OCI-LY7 (cell line): ENCODE data around the gene SAP30L. TPM values are rescaled to one million over a fixed set of nuclear protein-coding genes. Genes with fewer than 3 reads are reported as not detected.

Source experiments
- BruUV-seq: library from RNA; stranded (reverse); fragments of 400-500 nt; replicated peaks from 2 replicates; lab custom pipeline; 2021; lab: Mats Ljungman, UMichigan
- CTCF ChIA-PET: fragments of 300-600 bp; sonication (Branson Sonifier 250); formaldehyde crosslinking; loops from one replicate; lab custom pipeline; 2022; ENCODE audit warnings: antibody characterized with exemption; ENCODE audit not compliant: unreplicated experiment; lab: Charles Lee
- POLR2A ChIA-PET: fragments of 300-600 bp; sonication (Branson Sonifier 250); formaldehyde crosslinking; loops from one replicate; lab custom pipeline; 2022; ENCODE audit warnings: antibody characterized with exemption; lab: Charles Lee
- DNase-seq: peaks from one replicate; pipeline ENCODE4 v3.0.0-alpha.2; 2015; ENCODE audit warnings: low spot score
- H2AFZ ChIP-seq: fragments of 200-600 bp; sonication (generic), shearing (Covaris generic); 2 replicates; pipeline ENCODE4 v1.6.1; 2014; ENCODE audit warnings: mild to moderate bottlenecking, antibody characterized with exemption, low read length, moderate library complexity
- H3K27ac ChIP-seq: fragments of 200-600 bp; sonication (generic); 2 replicates; pipeline ENCODE4 v1.5.1; 2014; ENCODE audit warnings: mixed run types, low read depth, mild to moderate bottlenecking, moderate library complexity, low read length, inconsistent platforms; ENCODE audit not compliant: poor library complexity, severe bottlenecking
- H3K36me3 ChIP-seq: fragments of 200-600 bp; sonication (generic); 2 replicates; pipeline ENCODE4 v1.6.1; 2014; ENCODE audit warnings: mild to moderate bottlenecking, antibody characterized with exemption, low read length, moderate library complexity, mixed read lengths; ENCODE audit not compliant: insufficient read depth
- H3K4me1 ChIP-seq: fragments of 200-600 bp; sonication (generic); 2 replicates; pipeline ENCODE4 v1.5.1; 2014; ENCODE audit warnings: mild to moderate bottlenecking, low read length; ENCODE audit not compliant: insufficient read depth, poor library complexity, severe bottlenecking
- H3K4me2 ChIP-seq: fragments of 200-600 bp; sonication (generic); 2 replicates; pipeline ENCODE4 v1.6.1; 2014; ENCODE audit warnings: mild to moderate bottlenecking, low read length
- H3K4me3 ChIP-seq: fragments of 200-600 bp; sonication (generic); 2 replicates; pipeline ENCODE4 v1.5.1; 2014; ENCODE audit warnings: mild to moderate bottlenecking, low read depth, low read length; ENCODE audit not compliant: poor library complexity, severe bottlenecking
- H3K79me2 ChIP-seq: fragments of 200-600 bp; sonication (generic); 2 replicates; pipeline ENCODE4 v1.6.1; 2016; ENCODE audit warnings: low read depth, mild to moderate bottlenecking, low read length, moderate library complexity, mixed read lengths; ENCODE audit not compliant: insufficient read depth
- H3K9me2 ChIP-seq: fragments of 200-600 bp; sonication (generic); 2 replicates; pipeline ENCODE4 v1.6.1; 2016; ENCODE audit warnings: mild to moderate bottlenecking, low read length, mixed read lengths; ENCODE audit not compliant: insufficient read depth
- H3K9me3 ChIP-seq: fragments of 200-600 bp; sonication (generic); 2 replicates; pipeline ENCODE4 v1.6.1; 2014; ENCODE audit warnings: mild to moderate bottlenecking, mixed run types, low read length, mixed read lengths
- H4K20me1 ChIP-seq: fragments of 200-600 bp; sonication (generic); 2 replicates; pipeline ENCODE4 v1.6.1; 2014; ENCODE audit warnings: mild to moderate bottlenecking, antibody characterized with exemption, low read length, moderate library complexity, mixed read lengths; ENCODE audit not compliant: insufficient read depth
- CTCF ChIP-seq: fragments of 200-600 bp; sonication (generic); conservative IDR thresholded peaks from 2 replicates; pipeline ENCODE4 v1.5.1; 2014; ENCODE audit warnings: mild to moderate bottlenecking, antibody characterized with exemption, low read length, moderate library complexity, mixed read lengths
- EZH2phosphoT487 ChIP-seq: fragments of 200-600 bp; sonication (generic); IDR thresholded peaks from 2 replicates; pipeline ENCODE4 v1.6.1; 2018; ENCODE audit warnings: low read depth, borderline replicate concordance, mild to moderate bottlenecking, mixed run types, antibody characterized with exemption, low read length, moderate library complexity, mixed read lengths
- intact Hi-C: fragments of 100-400 bp; cut with micrococcal nuclease; formaldehyde crosslinking; loops from one replicate; pipeline ENCODE4 v1.10.0; 2022; ENCODE audit not compliant: unreplicated experiment
- total RNA-seq, 2 experiments: library from RNA; depleted of rRNA in 1 of 2; stranded (reverse); fragments of >200 nt in 1 of 2; shearing (Covaris generic) in 1 of 2; gene quantifications; 2 replicates each; pipeline ENCODE4 v1.2.3, GENCODE V29; 2014 to 2022

Gene SAP30L
- total RNA-seq, 2 experiments from 2014 or later, result 37.5 to 38.7 TPM

DNA sequence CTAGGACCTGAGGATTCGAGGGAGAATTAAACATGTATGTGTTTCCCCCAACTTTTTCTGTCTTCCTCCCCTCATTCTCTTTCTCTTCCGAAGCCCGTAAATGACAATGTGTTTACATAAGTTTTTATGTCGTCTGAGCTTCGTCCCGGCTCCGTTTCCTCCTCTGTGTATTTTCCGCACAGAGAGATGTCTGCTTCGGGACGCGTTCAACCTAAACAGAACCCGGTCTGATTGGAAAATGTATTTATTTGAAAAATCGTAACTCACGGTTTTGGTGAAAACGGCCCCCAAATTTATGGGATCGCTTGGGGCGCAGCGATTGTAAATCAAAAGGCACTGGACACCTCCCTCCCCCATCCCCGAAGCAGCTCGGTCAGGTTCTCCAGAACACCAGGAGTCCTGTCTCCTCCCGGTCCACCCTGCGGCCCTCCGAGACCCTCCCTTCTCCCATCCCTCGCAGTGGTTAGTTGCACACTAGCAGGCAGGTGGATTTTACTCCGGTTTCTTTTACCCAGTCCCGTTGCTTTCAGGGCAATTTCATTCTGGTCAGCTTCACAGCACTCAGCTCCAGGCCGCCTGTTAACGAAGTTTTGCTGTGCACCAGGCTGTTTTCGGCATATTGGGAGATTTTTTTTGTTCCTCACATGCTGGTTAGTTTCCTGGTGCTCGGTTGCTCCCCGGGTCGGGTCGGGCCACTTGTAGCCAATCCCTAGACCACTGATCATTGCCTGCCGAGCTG is 38.0 kb downstream of the SAP30L start:
- ChIA-PET CTCF (no interaction called here), POLR2A (interaction anchor here (0.6 to 0.8 kb wide), 3 partner anchors 21 to 59 kb away, joined by 3 to 4 read pairs (median 3); no protein-coding TSS in a partner anchor)

DNA sequence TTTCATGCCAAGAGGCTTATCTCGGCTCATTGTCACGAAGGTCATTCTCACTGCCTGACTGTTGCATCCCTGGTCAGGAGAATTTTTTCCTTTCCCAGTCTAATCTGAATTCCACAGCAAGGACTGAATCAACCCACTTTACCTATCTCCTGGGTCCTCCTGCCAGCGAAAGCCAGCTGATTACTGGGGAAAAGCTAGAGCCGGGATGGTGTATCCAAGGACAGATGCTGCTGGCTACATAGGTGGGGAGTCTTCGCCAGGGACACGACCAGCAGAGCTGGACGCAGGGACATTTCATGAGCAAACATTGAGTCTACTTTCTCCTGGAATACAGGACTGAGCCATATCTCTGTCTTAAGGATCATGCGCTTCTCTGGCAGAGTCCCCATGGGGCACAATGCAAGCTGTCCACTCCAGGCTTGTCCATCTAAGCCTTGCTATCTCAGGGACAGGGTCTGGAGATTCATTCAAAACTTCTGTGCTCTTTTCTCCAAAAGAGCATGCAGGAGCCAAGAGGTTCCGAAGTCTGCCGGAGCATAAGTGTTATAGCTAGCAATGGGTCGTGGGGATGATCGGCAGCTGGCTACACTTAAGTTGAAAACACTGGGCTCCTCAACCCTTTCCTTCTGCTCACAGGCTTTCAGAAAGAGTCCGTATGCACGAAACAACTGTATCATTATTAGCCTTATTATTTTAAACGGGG is 38.7 kb downstream of the SAP30L start:
- no peak for DNase-seq
- intact Hi-C loops, result no loop called here
- POLR2A ChIA-PET, result interaction anchor here (0.8 kb wide), 1 partner anchor 21 kb away, joined by 3 read pairs; no protein-coding TSS in a partner anchor

More for the DNA sequence above, 38.0 kb downstream of the SAP30L start:
- Histone ChIP-seq H2AFZ (no peak overlapping the region), H3K9me2 (no peaks in the 10 kb centered on the region), H3K27ac (no peak overlapping the region), H3K36me3 (no peaks in the 10 kb centered on the region), H3K4me2 (no peak overlapping the region), H3K79me2 (no peaks in the 10 kb centered on the region), H3K4me1 (no peaks in the 10 kb centered on the region), H3K9me3 (no peaks in the 10 kb centered on the region), H3K4me3 (no peak overlapping the region), H4K20me1 (no peaks in the 10 kb centered on the region)
- intact Hi-C loops, result no loop called here
- BruUV-seq, result no TSS peak
- no peak for DNase-seq
- TF ChIP-seq CTCF, result no peak
- TF ChIP-seq EZH2phosphoT487, result no peak

More for the DNA sequence above, 38.7 kb downstream of the SAP30L start:
- no peaks in the 10 kb centered on the region for H3K79me2 ChIP-seq
- no peaks in the 10 kb centered on the region for H4K20me1 ChIP-seq
- no TSS peak for BruUV-seq
- no peak overlapping the region for H3K4me2 ChIP-seq
- H3K4me1 ChIP-seq, result no peaks in the 10 kb centered on the region
- H3K4me3 ChIP-seq, result no peak overlapping the region
- CTCF ChIA-PET, result no interaction called here
- H2AFZ ChIP-seq, result no peak overlapping the region
- TF ChIP-seq CTCF, result no peak
- no peak for TF ChIP-seq EZH2phosphoT487
- no peak overlapping the region for H3K27ac ChIP-seq
- H3K36me3 ChIP-seq, result no peaks in the 10 kb centered on the region
- no peaks in the 10 kb centered on the region for H3K9me2 ChIP-seq
- H3K9me3 ChIP-seq, result no peaks in the 10 kb centered on the region
